Transverse colon (tissue), 4 donors: ENCODE data around the gene PRIM2. TPM values are rescaled to one million over a fixed set of nuclear protein-coding genes. Genes with fewer than 3 reads are reported as not detected.

Experiments
- DNase-seq: peaks from one replicate; pipeline ENCODE4 v3.0.0-alpha.2; 2019
- H3K27ac ChIP-seq, 4 donors: fragments of 200-600 bp; sonication (generic); 2 replicates each; pipeline ENCODE4 v1.5.1; 2016 to 2018; ENCODE audit warnings: inconsistent platforms in 4 of 4
- H3K27me3 ChIP-seq: fragments of 200-600 bp; sonication (generic); 2 replicates; pipeline ENCODE4 v1.5.1; 2017; ENCODE audit warnings: inconsistent platforms
- H3K36me3 ChIP-seq, 4 donors: fragments of 200-600 bp; sonication (generic); 2 replicates each; pipeline ENCODE4 v1.5.1; 2017 to 2019; ENCODE audit warnings: inconsistent platforms in 4 of 4
- H3K4me1 ChIP-seq, 4 donors: fragments of 200-600 bp; sonication (generic); 2 replicates each; pipeline ENCODE4 v1.5.1; 2017 to 2020; ENCODE audit warnings: inconsistent platforms in 4 of 4
- H3K4me3 ChIP-seq, 4 donors: fragments of 200-600 bp; sonication (generic); 1 replicate in 1 of 4; 2 replicates in 3 of 4; pipeline versions ENCODE4 v1.5.1 to v1.6.1; 2017 to 2019; ENCODE audit warnings: inconsistent platforms in 4 of 4
- H3K9me3 ChIP-seq, 2 donors: fragments of 200-600 bp; sonication (generic); 2 replicates each; pipeline ENCODE4 v1.5.1; 2017 to 2019; ENCODE audit warnings: inconsistent platforms in 2 of 2
- EP300 ChIP-seq: sonication (generic); formaldehyde crosslinking; IDR thresholded peaks from one replicate; pipeline ENCODE4 v1.6.1; 2017; ENCODE audit warnings: antibody characterized with exemption, low read depth
- POLR2A ChIP-seq: fragments of 450-650 bp; IDR thresholded peaks from one replicate; pipeline ENCODE4 v1.6.1; 2016; ENCODE audit warnings: antibody characterized with exemption, mild to moderate bottlenecking, moderate library complexity
- POLR2AphosphoS5 ChIP-seq, 3 donors: sonication (generic); formaldehyde crosslinking; IDR thresholded peaks; one replicate each; pipeline ENCODE4 v1.6.1; 2016; ENCODE audit warnings: antibody characterized with exemption in 3 of 3
- WGBS, 2 donors: methylation state at CpG; one replicate each; pipeline ENCODE4 v1.1.5; 2018; ENCODE audit warnings: low coverage in 1 of 2; 5-methylcytosine and 5-hydroxymethylcytosine counted together
- in situ Hi-C, 4 donors: fragments of 200-750 bp; cut with MboI; loops; one replicate each; pipeline versions ENCODE4 v1.15.0 to v1.15.1; 2017; ENCODE audit warnings: low sequenced_read_pairs in 3 of 4, low pct_ligation_motif_present in 1 of 4, low pct_unique_long_range_greater_than_20kb in 1 of 4
- intact Hi-C: fragments of 100-400 bp; cut with DNase I; formaldehyde crosslinking; loops from one replicate; pipeline ENCODE4 v1.15.1; 2023; ENCODE audit warnings: low total_unique reads
- total RNA-seq, 4 donors: library from RNA; depleted of rRNA; stranded (reverse); fragments of >200 nt; gene quantifications; one replicate each; pipeline ENCODE4 v1.1.0, GENCODE V29; 2016
- TF ChIP-seq, protein P1 (sequence below), 5 experiments: fragments of 200-600 bp in 3 of 5; fragments of 450-650 bp in 2 of 5; sonication (generic) in 3 of 5; IDR thresholded peaks; 1 replicate in 2 of 5; 2 replicates in 3 of 5; pipeline ENCODE4 v1.5.1; 2016 to 2017; ENCODE audit warnings: antibody characterized with exemption in 5 of 5, inconsistent platforms in 3 of 5, mild to moderate bottlenecking in 2 of 5, moderate library complexity in 1 of 5

The PRIM2 gene
- total RNA-seq, 4 donors from 2014 or later = 9.6 to 47.4 (median 20.4) TPM

DNA sequence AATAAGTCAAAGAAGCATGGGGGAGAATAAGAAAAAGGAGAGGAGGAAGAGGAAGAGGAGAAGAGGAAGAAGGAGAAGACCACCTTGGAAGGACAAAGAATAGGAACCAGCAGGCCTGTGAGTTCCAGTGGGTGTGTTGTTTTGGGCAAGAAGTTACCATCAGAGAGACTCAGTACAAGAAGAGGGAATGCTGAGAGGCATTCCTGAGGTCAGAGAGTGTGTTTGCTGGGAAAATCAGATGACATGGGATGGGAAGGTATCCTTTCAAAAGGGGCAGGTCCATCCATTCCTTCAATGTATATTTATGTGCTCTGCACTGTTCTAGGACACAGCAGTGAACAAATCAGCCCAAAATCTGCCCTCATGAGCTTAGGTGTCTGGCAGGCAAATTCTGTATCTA is 40.5 kb upstream of the PRIM2 start:
- no peak for DNase-seq
- no peak overlapping the region for H3K4me3 ChIP-seq
- no peaks in the 10 kb centered on the region for H3K9me3 ChIP-seq
- no peak for TF ChIP-seq EP300
- TF ChIP-seq, protein P1, sequence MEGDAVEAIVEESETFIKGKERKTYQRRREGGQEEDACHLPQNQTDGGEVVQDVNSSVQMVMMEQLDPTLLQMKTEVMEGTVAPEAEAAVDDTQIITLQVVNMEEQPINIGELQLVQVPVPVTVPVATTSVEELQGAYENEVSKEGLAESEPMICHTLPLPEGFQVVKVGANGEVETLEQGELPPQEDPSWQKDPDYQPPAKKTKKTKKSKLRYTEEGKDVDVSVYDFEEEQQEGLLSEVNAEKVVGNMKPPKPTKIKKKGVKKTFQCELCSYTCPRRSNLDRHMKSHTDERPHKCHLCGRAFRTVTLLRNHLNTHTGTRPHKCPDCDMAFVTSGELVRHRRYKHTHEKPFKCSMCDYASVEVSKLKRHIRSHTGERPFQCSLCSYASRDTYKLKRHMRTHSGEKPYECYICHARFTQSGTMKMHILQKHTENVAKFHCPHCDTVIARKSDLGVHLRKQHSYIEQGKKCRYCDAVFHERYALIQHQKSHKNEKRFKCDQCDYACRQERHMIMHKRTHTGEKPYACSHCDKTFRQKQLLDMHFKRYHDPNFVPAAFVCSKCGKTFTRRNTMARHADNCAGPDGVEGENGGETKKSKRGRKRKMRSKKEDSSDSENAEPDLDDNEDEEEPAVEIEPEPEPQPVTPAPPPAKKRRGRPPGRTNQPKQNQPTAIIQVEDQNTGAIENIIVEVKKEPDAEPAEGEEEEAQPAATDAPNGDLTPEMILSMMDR (IDR thresholded peaks at IDR 0.05) = no peak
- no peak for TF ChIP-seq POLR2AphosphoS5 (IDR thresholded peaks at IDR 0.05)
- TF ChIP-seq POLR2A = no peak
- in situ Hi-C loops = no loop called here
- no peaks in the 10 kb centered on the region for H3K36me3 ChIP-seq
- H3K4me1 ChIP-seq = peaks cover 0 to 3% (median 0%) of the 10 kb centered on the region in 4 donors
- intact Hi-C loops = no loop called here
- no peaks in the 10 kb centered on the region for H3K27me3 ChIP-seq
- no peak overlapping the region for H3K27ac ChIP-seq

DNA sequence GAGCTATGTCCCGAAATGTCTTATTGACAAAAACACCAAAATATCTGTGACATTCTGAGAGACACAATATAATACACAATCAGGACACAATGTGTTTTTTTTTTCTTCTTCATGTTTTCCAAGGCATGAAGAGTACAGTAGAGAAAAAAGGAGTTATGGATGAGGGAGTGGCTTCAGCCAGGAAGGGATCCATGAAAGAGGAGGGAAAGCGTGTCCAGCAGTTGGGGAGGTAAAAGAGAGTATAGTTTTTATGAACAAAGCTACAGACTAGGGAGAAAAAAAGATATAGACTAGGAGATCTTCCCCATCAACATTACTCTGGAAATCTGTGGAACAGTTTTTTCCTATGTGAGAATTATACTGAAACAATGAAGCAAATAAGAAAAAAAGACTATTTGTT is 38.9 kb upstream of the PRIM2 start:
- Histone ChIP-seq H3K36me3 (no peaks in the 10 kb centered on the region), H3K9me3 (no peaks in the 10 kb centered on the region), H3K27me3 (no peaks in the 10 kb centered on the region), H3K4me1 (peaks cover 0 to 7% (median 2%) of the 10 kb centered on the region in 4 donors), H3K4me3 (no peak overlapping the region), H3K27ac (peak overlapping the region in 1 of 4 donors; percentile 32)
- intact Hi-C loops = no loop called here
- TF ChIP-seq, protein P1 (IDR thresholded peaks at IDR 0.05) = no peak
- TF ChIP-seq EP300 = no peak
- TF ChIP-seq POLR2AphosphoS5 (IDR thresholded peaks at IDR 0.05) = no peak
- TF ChIP-seq POLR2A = no peak
- no peak for DNase-seq
- in situ Hi-C loops = no loop called here
- 80 to 88% methylated on average over 2 of the region's 2 CpGs for WGBS, 2 donors

DNA sequence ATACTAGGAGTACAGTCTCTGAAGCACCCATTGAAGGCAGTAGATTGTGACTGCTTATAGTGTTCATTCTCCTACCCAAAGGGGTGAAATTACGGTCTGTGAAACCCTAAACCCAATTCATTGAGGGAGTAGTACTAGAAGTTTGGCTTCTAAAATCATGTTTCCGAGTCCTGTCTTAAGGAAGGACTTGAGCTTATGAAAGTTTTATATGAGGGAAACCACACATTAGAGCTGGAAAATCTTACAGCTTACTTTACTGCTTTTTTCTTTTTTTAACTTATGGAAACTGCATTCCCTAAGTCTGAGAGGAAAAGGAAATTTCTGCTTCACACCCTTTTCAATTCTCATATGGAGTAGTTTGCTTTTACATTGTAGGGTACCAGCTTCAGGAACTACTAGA is 38.4 kb upstream of the PRIM2 start:
- WGBS, 2 donors = 73 to 81% methylated on average over 2 of the region's 2 CpGs
- H3K27me3 ChIP-seq = no peaks in the 10 kb centered on the region
- intact Hi-C loops = no loop called here
- in situ Hi-C loops = no loop called here
- DNase-seq = no peak
- H3K36me3 ChIP-seq = no peaks in the 10 kb centered on the region
- no peaks in the 10 kb centered on the region for H3K9me3 ChIP-seq
- peaks cover 0 to 11% (median 2%) of the 10 kb centered on the region in 4 donors for H3K4me1 ChIP-seq
- no peak overlapping the region for H3K4me3 ChIP-seq
- H3K27ac ChIP-seq = peak overlapping the region in 3 of 4 donors; percentile 12 to 32 (median 19)
- TF ChIP-seq POLR2AphosphoS5 (IDR thresholded peaks at IDR 0.05) (no peak), EP300 (no peak), POLR2A (no peak)
- TF ChIP-seq, protein P1 (IDR thresholded peaks at IDR 0.05) = no peak

DNA sequence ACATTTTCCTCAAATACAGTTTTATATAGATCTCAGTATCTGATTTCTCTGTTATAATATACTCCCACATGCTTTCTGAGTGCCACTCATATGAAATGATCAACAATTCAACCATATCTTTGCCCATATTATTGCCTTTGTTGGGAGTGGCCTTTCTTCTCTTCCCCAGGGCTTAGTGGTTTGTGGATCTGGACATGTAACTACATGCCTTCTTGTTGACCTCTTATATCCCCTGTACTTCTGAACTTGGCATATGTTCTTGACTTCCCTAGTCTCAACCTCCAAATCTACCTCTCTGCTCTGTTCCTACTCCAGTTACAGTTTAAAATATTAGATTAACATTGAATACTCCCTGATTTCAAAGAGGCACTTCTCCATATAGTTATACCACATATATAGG is 34.3 kb upstream of the PRIM2 start:
- Histone ChIP-seq H3K27me3 (no peaks in the 10 kb centered on the region), H3K4me1 (peaks cover 0 to 14% (median 4%) of the 10 kb centered on the region in 4 donors), H3K27ac (peak overlapping the region; percentile 26 to 65 (median 58)), H3K36me3 (no peaks in the 10 kb centered on the region), H3K9me3 (no peaks in the 10 kb centered on the region), H3K4me3 (no peak overlapping the region)
- in situ Hi-C loops (no loop called here), intact Hi-C loops (no loop called here)
- no peak for DNase-seq
- TF ChIP-seq POLR2AphosphoS5 (IDR thresholded peaks at IDR 0.05) (no peak), POLR2A (no peak), EP300 (no peak)
- TF ChIP-seq, protein P1 (IDR thresholded peaks at IDR 0.05) = no peak
